HG03432 (cell line): ENCODE measurements around the gene TROAP.
"Not testable (repeated sequence)": the region's sequence is repeated elsewhere in the genome, so short reads cannot be mapped to it uniquely, and the experiment has no call there.

Experiments
- ATAC-seq: cut with Tn5 transposase; IDR thresholded peaks from one replicate; pipeline ENCODE4 v1.9.1; 2021; ENCODE audit warnings: mild to moderate bottlenecking, moderate library complexity; ENCODE audit not compliant: unreplicated experiment

Gene TROAP

DNA sequence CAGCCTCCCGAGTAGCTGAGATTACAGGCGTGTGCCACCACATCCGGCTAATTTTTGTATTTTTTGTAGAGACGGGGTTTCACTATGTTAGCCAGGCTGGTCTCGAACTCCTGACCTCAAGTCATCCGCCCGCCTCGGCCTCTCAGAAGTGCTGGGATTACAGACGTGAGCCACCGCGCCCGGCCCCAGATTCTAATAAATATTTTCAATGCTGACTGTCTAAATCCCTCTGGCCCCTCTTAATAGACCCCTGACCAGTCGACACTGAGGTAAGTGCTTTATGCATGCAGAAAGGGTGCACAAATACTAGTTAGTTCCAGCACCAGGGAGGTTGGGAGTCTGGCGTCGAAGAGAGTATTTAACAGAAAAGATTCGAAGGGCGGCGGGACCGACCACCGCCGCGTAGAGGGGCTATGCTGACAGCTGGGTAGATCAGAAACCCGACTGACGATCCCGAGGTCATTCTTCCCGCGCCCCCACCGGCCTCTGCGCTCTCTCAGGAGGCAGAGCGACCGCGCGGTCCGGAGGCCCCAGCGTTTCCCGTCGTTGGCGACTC is 43.1 kb downstream of the TROAP start:
- peak; percentile 11 for ATAC-seq

- ATAC-seq = peak; percentile 75
These were observed 43.8 kb downstream of the TROAP start for GRCh38 chr12:49366652-49367380.

DNA sequence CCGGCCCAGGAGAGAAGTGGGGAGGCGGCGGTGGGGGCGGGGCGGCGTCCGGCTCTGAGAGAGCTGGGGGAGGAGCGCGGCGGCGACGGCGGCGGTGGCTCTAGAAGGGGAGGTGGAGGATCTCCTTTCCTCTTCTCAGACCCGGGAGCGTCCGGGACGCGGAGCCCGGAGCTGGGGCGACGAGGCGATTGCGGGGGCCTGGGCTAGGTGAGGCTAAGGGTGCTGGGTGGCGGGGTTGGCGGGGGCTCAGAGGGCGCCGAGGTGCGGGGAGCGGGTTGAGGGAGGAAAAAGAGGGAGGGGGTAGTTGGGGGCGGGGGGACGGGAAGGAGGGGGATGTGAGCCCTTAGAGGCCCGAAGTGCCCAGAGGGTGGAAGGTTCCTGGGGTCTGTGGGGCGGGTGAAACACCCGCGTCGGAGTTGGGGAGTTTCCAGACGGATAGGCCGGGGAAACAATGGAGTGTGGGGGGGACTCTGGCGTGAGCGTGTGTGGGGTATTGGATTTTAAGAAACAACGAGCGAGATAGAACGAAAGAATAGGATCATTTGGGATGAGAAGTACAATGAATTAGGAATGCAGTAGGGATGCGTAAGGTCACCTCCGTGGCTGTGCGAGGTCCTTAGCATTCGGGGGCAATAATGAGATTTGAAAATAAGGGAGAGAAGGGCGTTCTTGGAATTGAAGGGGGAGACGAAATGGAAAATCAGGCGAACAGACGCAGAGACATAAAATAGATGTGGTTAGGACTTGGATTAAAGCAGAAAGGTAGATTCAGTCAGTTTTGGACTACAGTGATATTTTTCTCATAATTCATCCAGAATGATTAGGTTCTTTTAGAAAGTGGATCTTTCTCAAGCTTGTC is 44.6 kb downstream of the TROAP start, which contains the start of gene SPATS2:
TSS of gene SPATS2 (plus strand) at position 82 of the 859 bp plus-strand sequence. CDS start 93,551 bp downstream, outside the sequence.
- ATAC-seq = no peak

GRCh38 chr12:49368240-49368600 is 45.2 kb downstream of the TROAP start:
- no peak for ATAC-seq

DNA sequence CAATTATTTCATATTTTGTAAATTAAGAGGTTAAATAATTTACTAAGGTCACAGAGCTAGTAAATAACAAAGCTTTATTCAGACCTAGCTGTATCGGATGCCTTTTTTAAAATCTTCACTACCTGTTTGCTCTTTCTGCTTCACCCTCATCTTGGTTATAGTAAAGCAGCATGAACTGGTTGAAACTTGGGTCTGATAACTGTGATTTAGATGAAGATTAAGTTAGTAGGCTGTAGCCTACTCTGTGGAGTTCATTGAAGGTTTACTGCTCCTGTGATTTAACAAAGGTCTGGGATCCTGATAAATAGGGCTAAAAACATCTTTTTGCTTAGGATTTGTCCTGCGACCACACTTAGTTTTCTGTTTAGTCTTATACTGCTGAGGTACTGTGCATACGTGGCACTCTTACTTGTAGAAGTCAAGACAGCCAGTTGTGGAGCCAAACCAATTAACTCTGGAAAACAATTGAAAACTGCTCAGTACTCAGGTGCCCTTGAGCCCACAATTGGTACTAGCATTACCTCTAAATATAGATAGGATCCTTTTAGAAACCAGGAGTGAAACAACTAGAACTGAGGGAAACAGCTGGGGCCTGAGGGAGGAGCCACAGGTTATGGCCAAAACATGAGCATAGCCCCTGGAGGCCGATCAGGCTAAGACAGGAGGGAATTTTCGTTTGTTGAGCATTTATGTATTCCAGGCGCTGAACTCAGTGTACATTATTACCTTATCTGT is 46.5 kb downstream of the TROAP start:
- peak; percentile 48 for ATAC-seq

- ATAC-seq = no peak
These were observed 47.5 kb downstream of the TROAP start for GRCh38 chr12:49370539-49370938.

DNA sequence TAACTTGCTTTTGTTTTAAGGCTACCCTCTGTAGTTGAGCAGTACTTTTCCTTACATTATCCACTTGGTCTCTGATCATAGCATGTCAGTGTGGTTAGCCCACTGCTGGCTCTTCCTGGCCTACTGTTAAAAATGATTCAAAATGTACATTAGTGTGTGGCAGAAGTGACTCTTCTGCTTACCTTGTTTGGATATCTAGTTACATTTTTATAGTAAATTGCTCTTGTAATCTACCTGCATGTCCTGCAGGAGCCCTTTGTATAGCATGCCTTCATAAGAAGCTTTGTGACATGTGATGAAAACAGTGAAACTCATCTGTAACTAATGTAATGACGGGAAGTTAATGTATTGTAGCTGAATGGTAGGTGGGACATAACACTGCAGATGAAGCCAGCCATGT is 52.4 kb downstream of the TROAP start:
- ATAC-seq = no peak

GRCh38 chr12:49377386-49377785 is 54.3 kb downstream of the TROAP start:
- no peak for ATAC-seq

GRCh38 chr12:49380184-49380583 is 57.1 kb downstream of the TROAP start:
- ATAC-seq = not testable (repeated sequence)
